Measurements from ENCODE around the gene RTN1.

The RTN1 gene

DNA sequence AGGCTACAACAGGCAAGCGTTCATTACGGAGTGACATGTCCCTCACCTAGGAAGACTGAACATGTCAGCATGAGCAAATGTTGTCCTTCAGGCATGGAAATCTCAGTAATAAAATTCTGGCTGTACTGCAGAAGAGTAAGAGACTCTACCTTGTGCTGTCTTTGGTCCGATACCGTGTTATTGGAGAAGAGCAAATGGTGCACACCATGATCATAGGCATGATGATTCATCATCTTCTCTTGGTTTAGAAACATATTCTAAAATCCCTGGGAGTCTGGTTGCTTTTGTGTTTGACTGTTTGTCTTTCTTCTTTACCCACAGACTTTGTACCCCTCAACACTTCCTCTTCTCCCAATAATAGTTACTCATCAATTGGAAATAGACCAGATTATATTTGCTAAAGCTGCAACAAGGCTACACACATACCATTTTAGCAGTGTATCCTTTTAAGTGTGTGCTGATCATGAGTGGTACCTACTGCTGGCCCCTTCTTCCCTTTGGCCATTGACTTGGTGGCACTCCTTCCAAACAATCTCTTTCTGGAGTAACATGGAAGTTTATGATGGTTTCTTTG, 93.5 kb downstream of the RTN1 start:
- TF ChIP-seq, protein P1, sequence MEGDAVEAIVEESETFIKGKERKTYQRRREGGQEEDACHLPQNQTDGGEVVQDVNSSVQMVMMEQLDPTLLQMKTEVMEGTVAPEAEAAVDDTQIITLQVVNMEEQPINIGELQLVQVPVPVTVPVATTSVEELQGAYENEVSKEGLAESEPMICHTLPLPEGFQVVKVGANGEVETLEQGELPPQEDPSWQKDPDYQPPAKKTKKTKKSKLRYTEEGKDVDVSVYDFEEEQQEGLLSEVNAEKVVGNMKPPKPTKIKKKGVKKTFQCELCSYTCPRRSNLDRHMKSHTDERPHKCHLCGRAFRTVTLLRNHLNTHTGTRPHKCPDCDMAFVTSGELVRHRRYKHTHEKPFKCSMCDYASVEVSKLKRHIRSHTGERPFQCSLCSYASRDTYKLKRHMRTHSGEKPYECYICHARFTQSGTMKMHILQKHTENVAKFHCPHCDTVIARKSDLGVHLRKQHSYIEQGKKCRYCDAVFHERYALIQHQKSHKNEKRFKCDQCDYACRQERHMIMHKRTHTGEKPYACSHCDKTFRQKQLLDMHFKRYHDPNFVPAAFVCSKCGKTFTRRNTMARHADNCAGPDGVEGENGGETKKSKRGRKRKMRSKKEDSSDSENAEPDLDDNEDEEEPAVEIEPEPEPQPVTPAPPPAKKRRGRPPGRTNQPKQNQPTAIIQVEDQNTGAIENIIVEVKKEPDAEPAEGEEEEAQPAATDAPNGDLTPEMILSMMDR (IDR thresholded peaks at IDR 0.05; ENCODE audit: insufficient read depth, low read length), result no peak
- TF ChIP-seq, protein P2, sequence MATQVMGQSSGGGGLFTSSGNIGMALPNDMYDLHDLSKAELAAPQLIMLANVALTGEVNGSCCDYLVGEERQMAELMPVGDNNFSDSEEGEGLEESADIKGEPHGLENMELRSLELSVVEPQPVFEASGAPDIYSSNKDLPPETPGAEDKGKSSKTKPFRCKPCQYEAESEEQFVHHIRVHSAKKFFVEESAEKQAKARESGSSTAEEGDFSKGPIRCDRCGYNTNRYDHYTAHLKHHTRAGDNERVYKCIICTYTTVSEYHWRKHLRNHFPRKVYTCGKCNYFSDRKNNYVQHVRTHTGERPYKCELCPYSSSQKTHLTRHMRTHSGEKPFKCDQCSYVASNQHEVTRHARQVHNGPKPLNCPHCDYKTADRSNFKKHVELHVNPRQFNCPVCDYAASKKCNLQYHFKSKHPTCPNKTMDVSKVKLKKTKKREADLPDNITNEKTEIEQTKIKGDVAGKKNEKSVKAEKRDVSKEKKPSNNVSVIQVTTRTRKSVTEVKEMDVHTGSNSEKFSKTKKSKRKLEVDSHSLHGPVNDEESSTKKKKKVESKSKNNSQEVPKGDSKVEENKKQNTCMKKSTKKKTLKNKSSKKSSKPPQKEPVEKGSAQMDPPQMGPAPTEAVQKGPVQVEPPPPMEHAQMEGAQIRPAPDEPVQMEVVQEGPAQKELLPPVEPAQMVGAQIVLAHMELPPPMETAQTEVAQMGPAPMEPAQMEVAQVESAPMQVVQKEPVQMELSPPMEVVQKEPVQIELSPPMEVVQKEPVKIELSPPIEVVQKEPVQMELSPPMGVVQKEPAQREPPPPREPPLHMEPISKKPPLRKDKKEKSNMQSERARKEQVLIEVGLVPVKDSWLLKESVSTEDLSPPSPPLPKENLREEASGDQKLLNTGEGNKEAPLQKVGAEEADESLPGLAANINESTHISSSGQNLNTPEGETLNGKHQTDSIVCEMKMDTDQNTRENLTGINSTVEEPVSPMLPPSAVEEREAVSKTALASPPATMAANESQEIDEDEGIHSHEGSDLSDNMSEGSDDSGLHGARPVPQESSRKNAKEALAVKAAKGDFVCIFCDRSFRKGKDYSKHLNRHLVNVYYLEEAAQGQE (IDR thresholded peaks at IDR 0.05; ENCODE audit: insufficient replicate concordance, low read depth), result no peak
- no peak for TF ChIP-seq SPI1 (IDR thresholded peaks at IDR 0.05; ENCODE audit: borderline replicate concordance, low read depth)
- no peak for TF ChIP-seq POLR2AphosphoS5 (IDR thresholded peaks at IDR 0.05; ENCODE audit: low read depth)
- TF ChIP-seq GABPA (IDR thresholded peaks at IDR 0.05; ENCODE audit: low read depth), result no peak
- no peak for DNase-seq (ENCODE audit: low read depth in 1 of 2, low spot score in 1 of 2)
- Histone ChIP-seq H3K27me3 (ENCODE audit: insufficient read depth, poor library complexity, severe bottlenecking) (no peaks in the 10 kb centered on the region), H3K27ac (replicated peaks) (no peak overlapping the region), H3K4me3 (replicated peaks; ENCODE audit: insufficient read depth, low read length) (no peak overlapping the region)

DNA sequence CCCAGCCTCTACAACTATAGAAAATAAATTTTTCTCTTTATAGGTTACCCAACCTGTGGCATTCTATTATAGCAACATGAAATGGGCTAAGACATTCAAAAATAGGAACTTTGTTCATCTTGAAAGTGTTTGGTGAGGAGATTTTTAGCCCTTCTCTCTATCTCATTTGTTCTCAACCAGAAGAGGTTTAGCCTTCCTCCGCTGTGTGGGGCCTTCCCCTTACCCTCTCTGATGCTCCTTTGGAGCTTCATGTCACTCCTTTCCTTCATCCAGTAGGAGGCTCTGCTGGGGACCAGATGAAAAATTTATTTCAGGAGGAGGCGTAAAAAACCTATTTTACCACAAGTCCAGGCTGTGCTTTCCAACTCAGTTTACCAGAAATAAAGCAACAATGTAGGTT, 94.1 kb downstream of the RTN1 start:
- no peak for DNase-seq (ENCODE audit: low read depth in 1 of 2, low spot score in 1 of 2)
- H3K27me3 ChIP-seq (ENCODE audit: insufficient read depth, poor library complexity, severe bottlenecking), result no peaks in the 10 kb centered on the region

DNA sequence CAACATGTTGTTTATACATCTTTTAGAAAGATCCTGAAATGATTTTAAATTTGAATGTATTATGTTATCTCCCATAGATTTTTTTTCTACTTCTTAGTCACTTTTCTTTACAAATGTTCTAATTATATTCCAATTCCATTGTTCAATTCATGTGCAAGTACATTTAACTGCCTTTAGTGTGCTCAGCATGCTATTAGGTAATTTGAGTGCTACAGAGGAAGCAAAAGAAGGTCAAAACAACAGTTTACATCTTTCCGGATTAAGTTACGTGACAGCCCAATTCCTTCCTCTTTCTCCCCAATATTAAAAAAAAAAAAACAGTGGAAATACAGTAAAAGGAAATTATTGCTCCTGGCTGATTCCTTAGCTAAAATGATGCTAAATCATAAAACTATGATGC, 98.3 kb downstream of the RTN1 start:
- peak in 1 of 2 experiments; percentile 12 for DNase-seq (ENCODE audit: low read depth in 1 of 2, low spot score in 1 of 2)
- H3K27me3 ChIP-seq (ENCODE audit: insufficient read depth, poor library complexity, severe bottlenecking), result no peaks in the 10 kb centered on the region
- TF ChIP-seq, protein P2 (IDR thresholded peaks at IDR 0.05; ENCODE audit: insufficient replicate concordance, low read depth), result no peak
- peak; percentile 8; the same call in 1 of the 2 replicates for TF ChIP-seq SPI1 (IDR thresholded peaks at IDR 0.05; ENCODE audit: borderline replicate concordance, low read depth)
- TF ChIP-seq, protein P1 (IDR thresholded peaks at IDR 0.05; ENCODE audit: insufficient read depth, low read length), result no peak
- no peak overlapping the region for H3K27ac ChIP-seq (replicated peaks)
- H3K4me3 ChIP-seq (replicated peaks; ENCODE audit: insufficient read depth, low read length), result no peak overlapping the region

More for the DNA sequence above, 94.1 kb downstream of the RTN1 start:
- H3K27ac ChIP-seq (replicated peaks), result no peak overlapping the region
- TF ChIP-seq, protein P1 (IDR thresholded peaks at IDR 0.05; ENCODE audit: insufficient read depth, low read length), result no peak
- no peak for TF ChIP-seq POLR2AphosphoS5 (IDR thresholded peaks at IDR 0.05; ENCODE audit: low read depth)
- TF ChIP-seq SPI1 (IDR thresholded peaks at IDR 0.05; ENCODE audit: borderline replicate concordance, low read depth), result no peak
- no peak for TF ChIP-seq GABPA (IDR thresholded peaks at IDR 0.05; ENCODE audit: low read depth)
- TF ChIP-seq, protein P2 (IDR thresholded peaks at IDR 0.05; ENCODE audit: insufficient replicate concordance, low read depth), result no peak
- H3K4me3 ChIP-seq (replicated peaks; ENCODE audit: insufficient read depth, low read length), result no peak overlapping the region

Measured in HL-60 (cell line).